Activated CD8-positive, alpha-beta memory T cell treated with anti-CD3 and anti-CD28 coated beads, Interleukin-2, amount 50 U/mL, for 1 hour (primary cell): Measurements from ENCODE around the gene ABI2.
"Not testable (repeated sequence)": the region's sequence is repeated elsewhere in the genome, so short reads cannot be mapped to it uniquely, and the experiment has no call there.

Experiments
- DNase-seq: peaks from one replicate; pipeline ENCODE4 v3.0.0-alpha.2; 2020; ENCODE audit errors: extremely low read depth

Gene ABI2

DNA sequence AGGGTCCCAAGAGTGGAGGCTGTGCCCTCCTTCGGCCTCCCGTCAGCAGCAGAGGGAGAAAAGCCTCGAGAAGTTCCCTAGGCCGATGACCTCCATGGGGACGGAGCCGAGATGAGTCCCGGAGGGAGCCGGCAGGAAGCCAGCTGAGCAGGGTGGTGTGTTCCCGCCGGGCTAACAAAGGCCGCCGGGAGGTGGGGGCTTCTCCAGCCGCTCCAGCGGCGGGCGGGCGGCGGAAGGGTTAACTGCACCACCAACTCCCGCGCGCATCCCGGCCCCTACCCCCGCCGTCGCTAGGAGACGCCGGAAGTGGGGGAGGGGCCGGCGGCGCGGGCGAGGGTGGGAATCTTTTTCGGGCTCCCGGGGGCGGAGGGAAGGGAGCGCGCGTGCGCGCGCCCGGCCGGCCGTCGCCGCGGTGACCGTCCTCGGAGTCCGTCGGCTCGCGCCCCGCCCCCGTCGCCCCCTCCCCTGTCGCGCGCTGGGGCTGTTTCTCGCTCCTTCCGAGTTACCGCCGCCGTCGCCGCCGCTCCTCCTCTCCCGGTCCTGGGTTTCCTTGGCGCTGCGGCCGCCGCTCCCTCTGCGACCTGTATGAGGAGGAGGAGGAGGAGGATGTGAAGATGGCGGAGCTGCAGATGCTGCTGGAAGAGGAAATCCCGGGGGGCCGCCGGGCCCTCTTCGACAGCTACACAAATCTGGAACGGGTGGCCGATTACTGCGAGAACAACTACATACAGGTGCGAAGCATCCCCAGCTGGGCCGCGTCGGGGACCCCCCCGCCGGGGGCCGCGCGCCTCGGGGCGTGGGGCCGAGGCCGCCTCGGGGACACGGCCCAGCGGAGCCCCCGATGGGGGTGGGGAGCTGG is at the start of gene ABI2:
Gene ABI2, plus strand, starts transcription at position 494 of the 859 bp plus-strand sequence. Its CDS starts 121 bp downstream, at position 615.
- DNase-seq: no peak

DNA sequence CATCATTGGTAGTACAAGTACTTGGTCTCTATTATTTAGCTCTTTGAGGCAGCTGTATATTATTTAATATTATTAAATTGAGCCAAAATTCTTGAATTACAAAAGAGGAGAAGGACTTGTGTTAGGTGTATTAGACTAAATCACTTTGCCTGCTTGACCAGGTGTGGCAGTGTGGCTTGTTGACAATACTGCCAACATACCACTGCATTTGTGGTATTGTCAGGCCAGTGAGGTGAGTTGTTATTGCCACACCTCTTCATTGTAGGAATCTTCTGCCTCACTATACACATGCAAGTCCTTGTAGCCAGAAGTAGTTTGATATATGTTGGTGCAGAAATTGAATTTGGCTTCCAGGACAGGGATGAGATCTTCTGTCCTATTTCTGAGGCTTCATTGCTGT is 48.9 kb upstream of the ABI2 start:
- DNase-seq: no peak

DNA sequence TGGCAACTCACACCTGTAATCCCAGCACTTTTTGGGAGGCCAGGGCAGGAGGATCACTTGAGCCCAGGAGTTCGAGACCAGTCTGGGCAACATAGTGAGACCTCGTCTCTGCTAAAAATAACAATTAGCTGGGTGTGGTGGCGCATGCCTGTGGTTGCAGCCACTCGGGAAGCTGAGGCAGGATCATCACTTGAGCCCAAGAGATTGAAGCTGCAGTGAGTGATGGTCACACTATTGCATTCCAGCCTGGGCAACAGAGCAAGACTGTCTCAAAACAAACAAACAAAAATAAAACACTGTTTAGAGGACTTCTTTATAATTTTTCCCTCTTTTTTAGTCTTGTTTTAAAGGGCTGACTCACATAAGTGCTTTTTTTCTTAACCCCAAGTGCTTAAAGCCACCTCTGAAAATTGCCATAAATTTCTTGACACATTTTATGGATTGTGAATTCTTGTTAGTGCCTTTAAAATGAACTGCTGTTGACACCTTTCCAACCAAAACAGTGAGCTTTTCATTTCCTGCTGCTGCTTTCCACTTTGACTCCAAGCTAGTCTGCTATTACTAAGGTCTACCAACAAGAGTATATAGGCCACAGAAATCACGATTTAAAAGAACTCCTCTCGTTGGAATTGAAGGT is 47.6 kb upstream of the ABI2 start:
- DNase-seq: no peak

DNA sequence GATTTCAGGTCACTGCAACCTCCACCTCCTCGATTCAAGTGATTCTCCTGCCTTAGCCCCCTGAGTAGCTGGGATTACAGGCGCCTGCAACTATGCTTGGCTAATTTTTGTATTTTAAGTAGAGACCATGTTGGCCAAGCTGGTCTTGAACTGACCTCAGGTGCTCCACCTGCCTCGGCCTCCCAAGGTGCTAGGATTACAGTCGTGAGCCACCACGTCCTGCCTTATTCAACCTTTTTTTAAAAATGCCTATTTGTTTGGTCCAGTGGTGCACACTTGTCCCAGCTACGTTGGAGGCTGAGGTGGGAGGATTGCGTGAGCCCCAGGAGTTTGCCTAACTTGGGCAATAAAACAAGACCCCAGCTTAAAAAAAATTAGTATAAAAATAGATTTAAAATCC is 46.1 kb upstream of the ABI2 start:
- no peak for DNase-seq

DNA sequence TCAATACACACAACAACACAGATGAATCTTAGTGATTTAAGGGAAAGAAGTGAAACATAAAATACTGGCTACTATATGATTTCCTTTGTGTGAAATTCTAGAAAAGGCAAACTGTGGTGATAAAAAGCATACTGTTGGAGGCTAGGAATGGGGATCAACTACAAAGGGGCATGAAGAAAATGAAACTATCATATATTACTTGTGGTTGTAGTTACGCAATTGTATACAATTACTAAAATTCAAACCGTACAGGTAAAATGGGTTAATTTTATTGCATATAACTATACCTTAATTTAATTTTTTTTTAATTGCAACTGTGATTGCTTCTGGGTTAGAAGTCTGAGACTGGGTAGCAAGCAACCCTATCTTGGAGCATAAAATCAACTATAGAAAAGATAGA is 41.7 kb upstream of the ABI2 start:
- DNase-seq: no peak

DNA sequence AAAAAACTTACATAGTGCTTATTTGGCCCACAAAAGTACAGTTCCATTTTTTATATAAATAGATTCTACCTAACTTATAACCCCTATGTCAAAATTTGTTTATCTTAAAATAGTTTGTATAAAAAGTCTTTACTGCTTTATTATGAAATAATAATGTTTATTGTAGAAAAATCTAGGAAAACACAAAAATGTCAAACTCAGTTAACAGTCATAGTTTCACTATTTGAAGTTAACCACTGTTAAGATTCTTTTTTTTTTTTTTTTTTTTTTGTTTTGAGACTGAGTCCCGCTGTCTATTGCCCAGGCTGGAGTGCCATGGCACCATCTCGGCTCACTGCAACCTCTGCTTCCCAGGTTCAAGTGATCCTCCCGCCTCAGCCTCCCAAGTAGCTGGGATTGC is 26.5 kb upstream of the ABI2 start:
- DNase-seq: no peak

DNA sequence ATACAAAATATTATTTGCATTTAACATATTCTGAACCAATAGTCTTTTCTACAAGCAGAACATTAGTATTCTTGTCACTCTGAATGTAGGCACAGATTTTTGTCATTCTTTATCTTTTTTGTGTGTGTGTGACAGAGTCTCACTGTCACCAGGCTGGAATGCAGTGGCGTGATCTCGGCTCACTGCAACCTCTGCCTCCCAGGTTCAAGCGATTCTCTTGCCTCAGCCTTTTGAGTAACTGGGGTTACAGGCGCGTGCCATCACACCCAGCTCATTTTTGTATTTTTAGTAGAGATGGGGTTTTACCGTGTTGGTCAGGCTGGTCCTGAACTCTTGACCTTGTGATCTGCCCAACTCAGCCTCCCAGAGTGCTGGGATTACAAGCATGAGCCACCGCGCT is 25.6 kb upstream of the ABI2 start:
- not testable (repeated sequence) for DNase-seq

DNA sequence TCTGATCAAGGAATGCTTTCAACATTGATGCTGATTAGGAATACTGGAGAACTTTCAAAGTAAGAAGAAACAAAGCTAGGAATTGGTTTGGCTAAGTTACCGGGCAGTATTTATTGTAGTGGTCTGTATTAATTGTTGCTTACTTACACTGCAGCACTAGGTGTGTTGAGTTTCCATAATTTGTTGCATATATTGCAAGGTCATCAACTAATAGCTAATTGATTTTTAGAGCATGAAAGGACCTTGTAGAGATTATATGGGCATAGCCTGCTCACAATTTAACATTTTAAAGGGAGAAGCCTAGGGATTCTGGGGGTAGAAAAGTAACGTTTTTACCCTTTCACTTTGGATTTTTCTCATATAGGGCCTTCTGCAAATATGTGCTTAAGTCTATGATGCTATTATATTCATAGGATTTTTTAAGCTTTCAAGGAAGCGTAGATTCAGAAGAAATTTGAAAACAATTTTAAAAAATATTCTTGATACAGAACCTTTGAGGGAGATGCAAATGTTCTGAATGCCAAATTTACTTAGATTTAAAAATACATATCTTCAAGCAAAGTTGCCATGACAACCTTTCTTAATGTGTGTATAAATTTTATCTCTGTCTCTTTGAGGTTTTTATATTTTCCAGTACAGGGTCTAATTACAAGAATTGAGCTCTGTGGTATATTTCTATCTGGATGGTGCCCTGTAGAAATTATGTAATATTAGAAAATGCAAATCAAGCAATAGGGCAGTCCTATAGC is 17.3 kb upstream of the ABI2 start:
- no peak for DNase-seq

DNA sequence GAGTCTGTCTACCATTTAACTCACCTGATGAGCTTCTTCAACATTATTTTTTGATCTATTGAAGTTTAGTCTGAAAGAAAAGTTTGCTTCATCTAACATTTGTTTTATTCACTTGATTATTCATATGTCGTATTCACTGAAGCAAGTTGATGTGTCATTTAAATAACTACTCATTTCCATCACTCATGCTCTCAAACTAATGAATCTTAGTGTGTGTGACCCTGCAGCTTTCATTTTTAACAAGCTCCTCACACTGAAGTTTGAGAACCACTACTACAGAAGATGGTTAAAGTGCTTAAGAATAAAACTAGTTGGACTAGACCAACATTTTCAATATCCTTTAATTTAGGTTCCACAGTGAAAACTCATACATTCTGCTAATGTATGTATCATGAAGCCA is 1.8 kb upstream of the ABI2 start:
- no peak for DNase-seq

DNA sequence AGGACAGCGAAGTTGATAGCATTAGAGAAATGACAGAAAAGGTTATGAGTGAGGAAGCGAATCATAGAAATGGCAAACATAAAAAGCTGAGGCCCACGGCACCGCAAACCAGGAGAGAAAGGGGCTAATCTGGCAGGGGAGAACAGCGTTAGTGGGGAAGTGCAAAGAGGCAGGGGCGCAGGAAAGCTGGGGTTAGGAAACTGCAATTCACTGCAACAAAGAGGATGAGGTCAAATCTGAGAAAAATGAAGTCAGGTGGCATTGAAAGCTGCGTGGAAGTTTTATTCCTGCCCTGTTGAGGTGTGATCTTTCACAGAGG is 653 bp upstream of the ABI2 start:
- no peak for DNase-seq

DNA sequence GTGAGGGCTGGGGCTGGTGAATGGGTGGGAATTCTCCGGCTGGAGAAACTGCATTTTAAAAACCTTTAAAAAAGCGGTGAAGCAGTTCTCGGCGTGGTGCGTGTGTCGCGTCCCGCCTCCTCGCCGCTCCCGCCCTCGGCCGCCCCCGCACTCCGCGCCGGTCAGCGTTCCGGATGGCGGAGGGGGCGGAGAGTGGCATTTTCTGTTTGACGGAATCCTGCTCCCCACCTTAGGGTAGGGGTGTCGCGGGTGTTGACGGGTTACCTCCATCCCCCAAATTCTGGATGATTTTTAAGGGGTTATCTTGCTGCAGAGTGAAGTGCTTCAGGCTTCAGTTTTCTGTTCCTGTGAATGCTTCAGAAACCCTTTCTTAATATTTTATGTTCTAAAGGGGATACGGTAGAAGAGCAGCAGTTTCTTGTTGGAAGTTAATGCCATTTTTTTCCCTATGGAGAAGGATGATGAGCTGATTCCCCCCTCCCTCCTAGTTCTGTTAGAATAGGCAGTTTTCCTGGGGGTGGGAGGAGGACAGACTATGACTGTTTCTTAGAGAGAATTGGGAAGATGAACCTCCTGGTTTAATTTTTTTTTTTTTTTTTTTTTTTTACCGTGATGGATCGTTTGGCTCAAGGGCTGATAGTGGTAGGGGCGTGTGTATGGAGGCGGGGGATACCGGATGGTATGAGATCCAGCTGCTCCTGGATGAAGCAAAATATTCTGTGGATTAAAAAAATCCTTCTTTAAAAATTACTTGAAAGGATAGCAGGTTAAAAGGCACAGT is 756 bp downstream of the ABI2 start:
- no peak for DNase-seq

DNA sequence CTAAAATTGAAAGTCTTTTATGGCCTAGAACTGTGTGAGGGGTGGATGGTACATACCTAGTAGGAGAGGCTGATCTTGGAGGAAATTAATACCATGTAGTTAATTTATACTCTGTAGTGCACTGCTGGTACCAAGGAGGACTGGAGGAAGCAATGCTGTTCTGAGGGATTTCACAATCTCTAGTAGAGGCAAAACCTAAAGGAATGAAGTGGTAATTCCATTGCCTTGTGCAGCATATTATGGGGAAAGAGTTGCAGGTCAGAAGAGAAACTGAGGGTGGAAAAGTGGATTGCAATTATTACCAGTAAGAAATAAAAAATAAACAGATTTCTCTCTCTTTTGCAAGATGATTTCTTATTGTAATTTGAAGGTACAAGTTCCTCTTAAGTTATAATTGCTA is 2.2 kb downstream of the ABI2 start:
- no peak for DNase-seq

DNA sequence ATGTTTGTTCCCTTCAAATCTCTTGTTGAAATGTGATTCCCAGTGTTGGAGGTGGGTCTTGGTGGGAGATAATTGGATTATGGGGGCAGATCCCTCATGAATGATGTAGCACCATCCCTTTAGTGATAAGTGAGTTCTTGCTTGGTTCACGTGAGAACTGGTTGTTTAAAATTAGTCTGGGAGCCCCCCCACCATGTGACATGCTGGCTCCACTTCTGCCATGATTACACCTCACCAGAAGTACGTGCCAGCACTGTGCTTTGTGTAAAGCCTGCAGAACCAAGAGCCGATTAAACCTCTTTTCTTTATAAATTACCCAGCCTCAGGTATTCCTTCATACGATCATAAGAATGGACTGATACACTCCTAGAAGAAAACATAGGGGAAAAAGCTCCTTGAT is 10.1 kb downstream of the ABI2 start:
- DNase-seq: no peak

DNA sequence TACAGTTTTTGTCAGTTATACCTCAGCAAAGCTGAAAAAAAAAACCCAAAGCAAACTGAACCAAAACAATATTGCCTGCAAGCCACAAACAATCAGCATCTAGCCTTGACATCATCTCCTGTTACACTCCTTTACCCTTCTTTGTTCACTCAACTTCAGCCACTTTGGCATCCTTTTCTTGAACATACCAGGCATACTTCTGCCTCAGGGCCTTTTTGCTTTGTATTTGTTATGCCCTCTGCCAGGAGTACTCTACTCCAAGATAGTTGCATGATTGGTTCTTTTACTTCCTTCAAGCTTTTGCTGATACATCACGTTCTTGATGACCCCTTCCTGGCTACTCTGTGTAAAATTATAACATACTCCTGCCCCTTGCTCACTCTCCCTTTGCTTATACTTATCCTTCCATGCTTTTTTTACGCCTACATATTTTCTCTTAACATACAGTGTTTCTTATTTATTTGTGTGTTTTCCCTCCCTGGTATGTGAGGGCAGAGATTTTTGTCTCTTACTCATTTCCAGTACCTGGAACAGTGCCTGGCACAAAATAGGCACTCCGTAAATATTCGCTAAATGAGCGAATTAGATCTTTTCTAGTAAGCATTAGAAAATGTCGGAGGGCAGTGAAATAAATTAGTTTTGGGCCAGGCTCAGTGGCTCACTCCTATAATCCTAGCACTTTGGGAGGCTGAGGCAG is 12.7 kb downstream of the ABI2 start:
- DNase-seq: no peak

DNA sequence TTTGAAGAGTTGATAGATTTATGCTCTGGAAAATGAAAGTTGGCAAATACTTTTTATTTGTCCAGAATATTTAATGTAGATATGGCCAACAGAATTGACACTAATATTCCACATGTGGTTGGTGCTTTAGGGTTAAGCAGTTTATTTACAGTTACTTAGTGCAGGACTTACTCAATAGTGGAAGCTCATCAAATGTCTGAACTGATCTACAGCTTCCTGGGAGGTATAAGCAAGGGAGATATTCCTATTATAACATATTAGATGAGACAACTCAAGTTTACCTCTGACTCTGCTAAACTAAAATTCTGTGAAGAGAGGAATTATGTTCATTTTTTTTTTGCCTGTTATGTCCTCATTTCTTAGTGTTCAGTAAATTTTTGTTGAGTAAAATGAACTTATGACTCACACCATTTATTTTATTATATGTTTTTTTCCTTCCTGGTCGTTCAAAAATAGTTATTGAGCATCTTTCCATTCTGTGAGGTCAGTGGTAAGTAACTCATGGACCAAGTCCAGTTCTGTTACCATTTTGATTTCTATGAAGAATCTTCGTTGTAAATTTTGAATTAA is 13.6 kb downstream of the ABI2 start:
- no peak for DNase-seq

DNA sequence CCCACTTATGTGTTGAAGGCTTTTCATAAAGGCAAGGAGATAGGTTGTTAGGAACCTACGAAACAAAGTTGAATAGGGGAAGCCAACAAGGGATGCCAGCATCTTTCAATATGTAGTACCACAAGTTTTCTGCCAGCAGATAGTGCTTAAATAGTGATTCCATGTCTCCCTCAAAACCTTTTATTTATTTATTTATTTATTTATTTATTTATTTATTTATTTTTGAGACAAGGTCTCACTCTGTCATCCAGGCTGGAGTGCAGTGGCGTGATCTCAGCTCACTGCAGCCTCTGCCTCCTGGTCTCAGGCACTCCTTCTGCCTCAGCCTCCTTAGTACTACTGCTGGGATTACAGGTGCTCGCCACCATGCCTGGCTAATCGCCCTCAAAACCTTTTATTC is 14.2 kb downstream of the ABI2 start:
- not testable (repeated sequence) for DNase-seq

DNA sequence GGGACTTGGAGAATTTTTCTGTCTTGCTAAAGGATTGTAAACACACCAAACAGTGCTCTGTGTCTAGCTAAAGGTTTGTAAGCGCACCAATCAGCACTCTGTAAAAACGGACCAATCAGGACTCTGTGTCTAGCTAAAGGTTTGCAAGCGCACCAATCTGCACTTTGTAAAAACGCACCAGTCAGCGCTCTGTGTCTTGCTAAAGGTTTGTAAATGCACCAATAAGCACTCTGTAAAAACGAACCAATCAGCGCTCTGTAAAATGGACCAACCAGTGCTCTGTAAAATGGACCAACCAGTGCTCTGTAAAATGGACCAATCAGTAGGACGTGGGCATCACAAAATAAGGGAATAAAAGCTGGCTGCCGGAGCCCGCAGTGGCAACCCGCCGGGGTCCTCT is 16.5 kb downstream of the ABI2 start:
- no peak for DNase-seq

DNA sequence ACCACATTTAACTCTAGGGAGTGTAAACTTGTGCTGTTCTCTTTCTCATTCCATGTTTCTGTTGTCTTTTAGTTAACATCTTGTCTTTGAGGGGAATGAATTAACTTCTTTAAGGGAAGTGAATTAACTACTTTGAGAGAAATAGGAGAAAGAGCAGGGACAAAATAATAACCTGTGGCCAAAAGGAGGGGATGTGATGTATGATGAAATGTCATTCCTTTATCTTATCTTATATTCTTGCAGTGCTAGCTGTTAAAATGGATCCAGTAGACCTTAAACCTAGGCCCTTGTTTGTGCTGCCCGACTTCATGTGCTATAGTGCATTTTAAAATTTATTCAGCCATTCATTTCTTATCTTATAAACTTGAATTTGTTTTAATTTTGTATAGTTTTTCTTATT is 18.4 kb downstream of the ABI2 start:
- DNase-seq: no peak

DNA sequence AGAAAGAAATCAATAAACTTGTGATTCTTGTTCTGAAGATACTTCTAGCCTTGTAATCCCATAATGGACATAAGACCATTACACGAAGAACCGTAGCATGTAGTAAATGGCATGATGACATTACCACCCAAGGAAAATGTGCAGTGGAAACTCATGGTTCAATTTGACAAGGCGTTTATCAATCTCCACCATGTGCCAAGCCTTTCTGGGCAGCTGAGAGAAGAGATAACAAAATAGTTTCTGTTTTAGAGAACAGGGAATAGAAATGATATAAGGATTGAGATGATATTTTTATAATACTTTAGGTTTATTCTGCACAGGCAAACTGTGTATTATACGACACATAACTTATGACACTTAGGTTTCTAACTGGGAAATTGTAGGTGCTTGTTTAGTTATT is 19.2 kb downstream of the ABI2 start:
- DNase-seq: no peak

DNA sequence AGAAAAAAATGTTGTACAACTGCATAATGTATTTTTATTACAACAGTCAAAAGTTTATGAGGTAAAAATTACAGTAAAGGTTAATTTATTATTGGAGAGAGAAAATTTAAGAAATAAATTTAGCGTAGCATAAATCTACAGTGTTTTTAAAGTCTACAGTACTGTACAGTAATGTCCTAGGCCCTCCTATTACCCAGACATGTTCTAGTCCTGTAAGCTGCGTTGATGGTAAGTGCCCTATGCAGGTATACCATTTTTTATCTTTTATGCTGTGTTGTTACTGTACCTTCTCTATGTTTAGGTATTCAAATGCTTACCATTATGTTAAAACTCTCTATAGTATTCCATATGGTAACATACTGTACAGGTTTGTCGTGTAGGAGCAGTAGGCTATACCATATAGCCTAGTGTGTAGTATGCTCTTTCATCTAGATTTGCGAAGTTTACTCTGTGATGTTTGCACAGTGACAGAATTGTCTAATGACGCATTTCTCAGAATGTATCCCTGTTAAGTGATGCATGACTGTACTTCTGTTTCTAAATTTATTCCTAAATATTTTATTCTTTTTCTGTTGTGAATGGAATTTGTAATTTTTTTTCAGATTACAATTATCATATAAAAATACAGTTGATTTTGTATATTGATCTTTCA is 24.5 kb downstream of the ABI2 start:
- DNase-seq: no peak

DNA sequence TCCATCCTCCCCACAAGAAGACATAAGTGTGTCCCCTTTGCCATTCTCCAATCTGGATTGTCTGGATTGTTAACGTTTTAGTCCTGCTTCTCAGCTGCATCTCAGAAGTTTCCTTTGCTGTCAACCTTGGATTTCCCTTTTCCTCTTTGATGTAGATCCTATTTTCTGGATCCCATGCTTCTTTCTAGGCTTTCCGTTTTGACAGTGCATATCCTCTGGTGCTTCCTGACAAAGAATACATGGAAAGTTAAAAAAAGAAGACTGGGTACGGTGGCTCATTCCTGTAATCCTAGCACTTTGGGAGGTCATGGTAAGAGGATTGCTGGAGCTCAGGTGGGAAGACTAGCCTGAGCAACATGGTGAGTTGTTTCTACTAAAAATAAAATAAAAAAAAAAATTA is 26.8 kb downstream of the ABI2 start:
- no peak for DNase-seq
